UCSD-AML1 (cell line): ENCODE measurements around the gene FOXK2.
"Not testable (repeated sequence)": the region's sequence is repeated elsewhere in the genome, so short reads cannot be mapped to it uniquely, and the experiment has no call there.

Experiments
- DNase-seq: peaks from one replicate; lab custom pipeline; 2025; ENCODE audit not compliant: unreplicated experiment; lab: John Stamatoyannopoulos, UW

Gene FOXK2

DNA sequence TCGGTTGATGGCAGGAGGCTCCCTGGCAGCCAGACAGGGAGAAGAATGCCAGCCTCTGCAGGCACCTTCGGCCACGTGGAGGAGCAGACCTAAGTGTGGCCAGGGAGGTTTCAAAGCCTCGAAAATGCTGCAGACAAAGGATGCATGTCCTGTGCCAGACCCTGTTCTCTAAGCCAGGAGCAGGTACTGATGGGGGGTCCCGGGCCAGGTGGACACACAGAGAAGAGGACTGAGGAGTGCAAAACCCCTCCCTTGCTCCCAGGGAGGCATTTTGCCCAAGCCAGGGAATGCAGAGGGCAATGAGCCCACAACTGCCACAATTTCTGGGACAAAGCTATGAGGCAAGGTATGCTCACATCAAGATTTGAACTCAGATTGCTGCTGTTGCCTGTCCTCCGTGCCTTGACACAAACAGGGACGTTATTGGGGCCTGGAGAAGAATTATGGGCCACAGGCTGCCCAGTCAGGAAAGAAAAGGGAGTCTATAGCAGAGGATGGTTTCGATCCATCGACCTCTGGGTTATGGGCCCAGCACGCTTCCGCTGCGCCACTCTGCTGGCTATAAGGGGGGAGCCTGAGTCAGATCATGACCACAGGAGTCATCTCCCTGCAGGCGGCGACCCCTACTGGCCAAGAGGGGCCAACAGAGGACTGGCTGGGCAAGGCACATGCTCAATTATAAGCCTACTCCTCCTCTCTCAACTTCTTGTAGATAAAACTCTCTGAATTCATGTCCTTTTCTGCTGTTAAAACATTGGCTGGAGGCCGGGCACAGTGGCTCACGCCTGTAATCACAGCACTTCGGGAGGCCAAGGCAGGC, 25.1 kb upstream of the FOXK2 start:
- DNase-seq, result peak; percentile 88

DNA sequence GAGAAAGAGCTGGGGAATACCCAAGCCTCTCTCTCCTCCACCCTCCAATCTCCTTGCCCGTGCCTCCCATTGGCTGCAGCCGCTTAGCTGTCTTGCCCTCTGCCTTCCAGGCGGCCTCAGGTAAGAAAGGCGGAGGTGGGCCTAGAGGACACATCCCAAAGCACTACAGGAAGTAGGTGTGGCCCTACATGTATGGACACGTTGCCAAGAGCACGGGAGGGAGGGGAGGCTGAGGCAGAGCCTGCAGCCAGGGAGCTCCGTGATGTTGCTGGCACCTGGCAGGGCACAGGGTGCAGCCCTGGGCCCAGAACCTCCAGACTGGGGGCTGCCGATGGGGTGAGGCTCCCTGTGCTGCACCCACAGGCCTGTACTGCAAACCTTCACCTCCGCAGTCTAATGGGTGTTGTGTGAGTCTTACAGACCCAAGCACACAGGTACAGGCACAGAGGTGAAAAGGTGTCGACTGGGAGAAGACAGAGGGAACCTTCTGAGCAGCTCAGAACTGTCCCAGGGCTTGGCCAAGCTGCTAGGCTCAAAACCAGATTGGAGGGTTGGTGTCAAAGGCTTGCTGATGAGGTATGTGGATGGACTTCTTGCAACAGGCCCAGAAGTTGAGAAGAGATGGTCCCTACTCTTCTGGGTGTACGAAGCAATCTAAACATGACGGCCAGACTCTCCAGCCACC, 23.5 kb upstream of the FOXK2 start:
- no peak for DNase-seq

DNA sequence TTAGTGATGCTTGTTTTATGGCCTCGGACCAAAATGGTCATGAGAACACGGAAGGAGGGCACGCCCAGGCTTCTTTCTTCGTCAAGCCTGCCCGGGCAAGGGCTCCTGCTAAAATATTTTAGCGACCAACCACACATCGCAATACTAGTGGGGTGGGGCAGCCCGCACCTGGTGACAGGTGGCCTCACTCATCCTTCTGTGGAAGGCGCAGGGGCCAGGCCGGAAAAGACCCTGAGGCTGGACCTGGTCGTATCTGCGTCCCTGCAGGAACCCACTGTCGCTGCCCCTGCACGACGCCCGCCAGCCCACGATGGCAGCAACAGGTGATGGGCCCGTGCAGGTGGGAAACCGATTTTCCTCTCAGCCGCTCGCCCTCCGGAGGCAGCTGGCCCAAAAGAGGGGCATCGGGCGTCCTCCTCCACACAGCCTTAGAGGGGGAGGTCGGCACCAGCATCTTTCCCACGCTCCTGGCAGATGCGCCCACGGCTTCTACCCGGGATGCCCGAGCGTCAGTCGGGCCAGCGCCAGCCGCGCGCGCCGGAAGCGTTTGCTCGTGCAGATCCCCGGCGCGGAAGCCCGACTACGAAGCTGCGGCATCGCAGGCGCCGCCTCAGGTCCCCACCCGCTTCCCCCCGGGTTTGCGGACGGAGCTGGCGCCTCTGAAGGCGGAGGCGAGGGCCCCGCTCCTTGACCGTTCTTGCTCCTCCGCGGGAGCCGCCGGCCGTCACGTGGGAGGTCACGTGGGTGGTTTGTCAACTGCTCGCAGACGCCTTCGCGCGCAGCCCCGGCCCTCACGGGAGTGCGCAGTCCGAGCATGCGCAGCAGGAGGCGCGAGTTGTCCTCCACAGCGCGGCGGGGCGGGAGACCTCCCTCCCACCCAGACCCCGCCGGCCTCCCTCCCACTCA, 22.8 kb upstream of the FOXK2 start:
- peak; percentile 93 for DNase-seq

DNA sequence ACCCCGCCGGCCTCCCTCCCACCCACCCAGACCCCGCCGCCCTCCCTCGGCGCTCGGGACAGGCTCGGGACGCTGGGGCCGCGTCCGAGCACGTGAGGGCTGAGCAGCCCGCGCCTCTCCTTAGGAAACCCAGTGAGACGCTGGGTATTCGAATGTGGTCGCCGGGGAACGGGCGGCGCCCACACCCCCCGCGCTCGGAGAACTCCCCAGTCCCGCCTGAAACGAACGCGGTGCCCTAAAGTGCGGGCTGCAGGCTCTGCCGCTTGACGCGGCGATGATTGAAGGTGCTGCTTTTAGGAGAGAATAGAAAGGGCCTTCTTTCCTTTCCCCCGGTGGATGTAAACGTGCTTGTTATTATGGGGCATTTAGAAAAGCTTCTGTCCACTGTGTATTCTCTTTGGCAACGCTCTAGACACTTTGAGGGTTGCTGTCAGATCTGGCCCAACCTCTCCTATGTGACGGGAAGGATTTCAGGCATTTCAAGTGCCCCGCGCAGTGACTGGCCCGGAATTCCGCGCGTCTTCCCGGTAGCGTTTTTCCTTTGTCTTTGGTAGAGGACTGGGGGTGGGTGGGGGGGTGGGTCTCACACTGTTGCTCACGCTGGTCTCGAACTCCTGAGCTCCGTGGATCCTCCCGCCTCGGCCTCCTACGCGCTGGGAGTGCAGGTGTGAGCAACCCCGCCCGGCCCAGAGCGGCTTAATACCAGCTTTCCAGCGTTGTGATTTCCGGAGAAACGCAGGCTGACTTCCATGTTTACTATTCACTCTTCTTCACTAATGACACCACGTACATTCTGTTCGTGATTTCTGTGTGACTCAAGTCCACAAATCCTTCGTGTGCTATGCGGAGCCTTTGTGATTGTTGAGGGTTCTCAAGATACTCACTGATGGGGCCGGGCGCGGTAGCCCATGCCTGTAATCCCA, 21.8 kb upstream of the FOXK2 start:
- peak; percentile 55 for DNase-seq

DNA sequence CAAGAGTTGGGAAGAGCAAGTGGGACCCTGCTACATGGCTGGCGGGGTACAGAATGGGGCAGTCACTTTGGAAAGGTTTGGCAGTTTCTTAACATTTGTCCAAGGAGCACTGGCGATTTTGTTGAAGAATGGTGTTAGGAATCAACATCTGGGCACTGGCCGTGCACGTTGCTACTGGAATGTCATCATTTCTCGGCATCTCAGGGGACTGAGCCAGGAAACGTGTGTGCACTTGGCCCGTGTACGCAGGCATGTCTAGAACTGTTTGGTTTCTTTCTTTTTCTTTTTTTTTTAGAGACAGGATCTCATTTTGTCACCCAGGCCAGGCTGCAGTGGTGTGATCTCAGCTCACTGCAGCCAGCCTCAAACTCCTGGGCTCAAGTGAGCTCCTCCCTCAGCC, 17.3 kb upstream of the FOXK2 start:
- no peak for DNase-seq

DNA sequence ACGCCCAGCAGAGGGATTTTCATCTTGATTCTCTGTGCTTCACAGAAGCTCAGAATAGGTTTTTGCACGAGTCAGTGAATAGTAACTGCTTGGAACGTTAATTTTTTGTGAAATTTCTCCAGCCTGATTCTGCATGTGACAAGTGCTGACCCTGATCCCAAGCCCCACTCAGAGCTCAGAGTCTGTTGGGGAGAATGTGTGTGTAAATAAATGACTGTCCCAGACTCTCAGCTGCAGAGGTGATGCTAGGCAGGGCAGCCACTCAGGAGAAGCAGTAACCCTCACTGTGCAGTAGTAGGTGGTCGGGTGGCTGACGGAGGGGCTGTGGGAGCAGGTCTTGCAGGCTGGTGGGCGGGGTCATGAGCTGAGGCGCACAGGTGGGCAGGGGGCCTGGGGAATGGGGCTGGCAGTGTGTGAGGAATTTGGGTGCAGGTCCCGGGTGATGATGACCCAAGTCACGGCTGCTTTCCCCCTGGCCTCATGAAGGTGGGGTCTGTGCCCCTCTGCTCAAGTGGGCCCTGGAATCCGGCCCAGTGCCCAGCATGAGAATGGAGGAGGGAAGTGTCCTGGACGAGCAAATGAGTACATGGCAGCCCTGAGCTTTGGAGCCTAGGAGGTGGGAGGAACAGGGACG, 16.3 kb upstream of the FOXK2 start:
- no peak for DNase-seq

DNA sequence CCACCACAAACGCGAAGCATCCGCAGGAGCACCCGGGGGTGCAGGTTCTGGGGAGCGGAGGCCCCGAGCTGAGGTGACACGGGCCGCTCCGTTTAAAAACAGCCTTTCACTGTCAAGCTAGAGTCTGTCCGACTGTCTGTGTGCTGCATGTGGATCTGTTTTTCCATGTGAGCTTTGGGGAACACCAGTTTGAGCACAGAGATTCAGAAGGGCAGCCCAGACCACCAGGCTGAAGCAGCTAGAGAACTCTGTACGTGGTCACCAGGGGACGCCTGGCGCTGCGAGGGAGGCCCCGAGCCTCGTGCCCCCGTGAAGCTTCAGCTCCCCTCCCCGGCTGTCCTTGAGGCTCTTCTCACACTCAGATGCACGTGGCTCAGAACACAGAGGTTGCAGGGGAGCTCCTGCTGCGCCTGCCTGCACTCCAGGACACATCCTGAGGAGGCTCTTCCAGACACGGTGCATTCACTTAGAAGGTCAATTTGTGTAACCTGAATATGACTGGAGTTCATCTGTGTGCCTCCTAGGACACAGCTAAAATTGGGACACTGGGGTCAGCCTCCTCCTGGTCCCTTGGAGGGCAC, 15.7 kb upstream of the FOXK2 start:
- no peak for DNase-seq

DNA sequence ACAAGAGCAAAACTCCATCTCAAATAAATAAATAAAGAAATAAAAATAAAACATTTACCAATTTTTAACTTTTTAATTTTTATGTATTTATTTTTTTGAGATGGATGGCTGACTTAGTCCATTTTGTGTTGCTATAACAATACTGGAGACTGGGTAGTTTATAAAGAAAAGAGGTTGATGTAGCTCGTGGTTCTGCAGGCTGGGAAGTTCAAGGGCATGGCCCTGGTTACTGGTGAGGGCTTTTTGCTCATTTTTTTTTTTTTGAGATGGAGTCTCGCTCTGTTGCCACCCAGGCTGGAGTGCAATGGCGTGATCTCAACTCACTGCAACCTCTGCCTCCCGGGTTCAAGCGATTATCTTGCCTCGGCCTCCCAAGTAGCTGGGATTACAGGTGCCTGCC, 14.2 kb upstream of the FOXK2 start:
- DNase-seq, result no peak

DNA sequence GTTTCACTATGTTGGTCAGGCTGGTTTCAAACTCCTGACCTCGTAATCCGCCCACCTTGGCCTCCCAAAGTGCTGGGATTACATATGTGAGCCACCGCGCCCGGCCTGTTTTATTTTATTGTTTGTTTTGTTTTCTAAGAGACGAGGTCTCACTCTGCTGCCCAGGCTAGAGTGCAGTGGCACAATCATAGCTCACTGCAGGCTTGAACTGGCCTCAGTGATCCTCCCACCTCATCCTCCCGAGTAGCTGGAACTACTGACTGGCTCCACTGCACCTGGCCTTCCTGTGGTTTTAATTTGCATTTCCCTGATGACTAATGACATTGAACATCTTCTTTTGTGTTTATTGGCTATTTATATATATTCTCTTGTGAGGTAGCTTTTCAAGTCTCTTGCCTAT, 13.1 kb upstream of the FOXK2 start:
- DNase-seq, result not testable (repeated sequence)

DNA sequence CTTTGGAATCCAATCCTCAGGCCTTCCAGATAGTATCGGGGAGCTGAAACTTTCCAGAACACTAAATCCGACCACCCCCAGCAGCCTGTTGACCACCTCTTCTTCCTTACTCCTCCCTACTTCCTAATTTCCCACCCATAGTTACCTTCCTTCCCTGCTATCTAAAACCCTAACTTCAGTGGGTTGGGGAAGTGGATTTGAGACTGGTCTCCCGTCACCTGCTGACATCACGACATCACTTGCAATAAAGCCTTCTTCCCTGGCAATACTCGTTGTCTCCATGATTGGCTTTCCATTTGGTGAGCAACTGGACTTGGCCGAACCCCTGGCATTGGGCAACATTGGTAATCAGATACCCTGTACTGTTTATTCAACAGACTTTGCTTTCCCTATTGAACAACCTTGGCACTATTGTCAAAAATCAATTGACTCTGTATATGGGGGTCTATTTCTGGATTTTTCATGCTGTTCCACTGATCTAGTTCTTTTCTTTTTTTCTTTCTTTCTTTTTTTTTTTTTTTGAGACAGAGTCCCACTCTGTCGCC, 11.8 kb upstream of the FOXK2 start:
- no peak for DNase-seq

DNA sequence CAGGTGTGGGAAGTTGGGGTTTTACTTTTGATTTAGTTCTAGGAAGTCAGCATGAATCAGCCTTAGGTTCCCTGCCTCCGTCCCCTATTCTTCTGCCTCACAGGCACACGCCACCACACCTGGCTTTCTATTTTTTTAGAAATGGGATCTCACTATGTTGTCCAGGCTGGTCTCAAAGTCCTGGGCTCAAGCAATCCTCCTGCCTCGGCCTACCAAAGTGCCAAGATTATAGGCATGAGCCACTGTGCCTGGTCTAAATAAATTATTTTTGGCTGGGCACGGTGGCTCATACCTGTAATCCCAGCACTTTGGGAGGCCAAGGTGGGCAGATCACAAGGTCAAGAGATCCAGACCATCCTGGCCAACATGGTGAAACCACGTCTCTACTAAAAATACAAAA, 7.9 kb upstream of the FOXK2 start:
- not testable (repeated sequence) for DNase-seq

DNA sequence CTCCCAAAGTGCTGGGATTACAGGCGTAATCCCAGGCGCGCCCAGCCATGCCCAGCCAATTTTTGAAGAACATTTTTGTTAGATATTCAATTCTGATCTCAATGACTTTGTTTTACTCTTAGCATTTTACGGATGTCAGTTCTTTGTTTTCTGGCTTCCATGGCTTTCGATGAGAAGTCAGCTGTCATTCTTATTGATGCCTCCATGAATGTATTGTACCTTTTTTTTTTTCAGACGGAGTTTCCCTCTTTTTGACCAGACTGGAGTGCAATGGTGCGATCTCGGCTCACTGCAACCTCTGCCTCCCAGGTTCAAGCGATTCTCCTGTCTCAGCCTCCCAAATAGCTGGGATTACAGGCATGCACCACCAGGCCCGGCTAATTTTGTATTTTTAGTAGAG, 5.7 kb upstream of the FOXK2 start:
- not testable (repeated sequence) for DNase-seq

DNA sequence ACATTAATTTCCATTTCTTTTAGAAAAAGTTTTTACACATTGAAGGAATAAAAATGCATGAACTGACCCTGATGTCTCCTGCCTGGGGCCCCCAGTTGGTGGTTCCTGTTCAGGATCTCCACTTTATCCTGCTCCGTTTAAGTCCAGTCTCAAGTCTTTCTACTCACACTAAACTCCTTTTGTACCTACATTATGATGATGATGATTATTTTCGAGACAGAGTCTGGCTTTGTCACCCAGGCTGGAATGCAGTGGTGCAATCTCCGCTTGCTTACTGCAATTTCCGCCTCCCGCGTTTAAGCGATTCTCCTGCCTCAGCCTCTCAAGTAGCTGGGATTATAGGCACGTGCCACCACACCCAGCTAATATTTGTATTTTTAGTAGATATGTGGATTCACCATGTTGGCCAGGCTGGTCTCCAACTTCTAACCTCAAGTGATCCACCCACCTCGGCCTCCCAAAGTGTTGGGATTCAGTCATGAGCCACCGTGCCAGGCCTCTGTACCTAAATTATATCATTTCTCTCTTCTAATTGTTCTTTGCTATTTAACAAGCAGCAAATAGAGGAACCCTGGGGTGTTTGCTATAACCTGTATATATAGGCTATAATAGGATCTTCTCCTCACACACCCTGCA, 2.2 kb upstream of the FOXK2 start:
- DNase-seq, result no peak

DNA sequence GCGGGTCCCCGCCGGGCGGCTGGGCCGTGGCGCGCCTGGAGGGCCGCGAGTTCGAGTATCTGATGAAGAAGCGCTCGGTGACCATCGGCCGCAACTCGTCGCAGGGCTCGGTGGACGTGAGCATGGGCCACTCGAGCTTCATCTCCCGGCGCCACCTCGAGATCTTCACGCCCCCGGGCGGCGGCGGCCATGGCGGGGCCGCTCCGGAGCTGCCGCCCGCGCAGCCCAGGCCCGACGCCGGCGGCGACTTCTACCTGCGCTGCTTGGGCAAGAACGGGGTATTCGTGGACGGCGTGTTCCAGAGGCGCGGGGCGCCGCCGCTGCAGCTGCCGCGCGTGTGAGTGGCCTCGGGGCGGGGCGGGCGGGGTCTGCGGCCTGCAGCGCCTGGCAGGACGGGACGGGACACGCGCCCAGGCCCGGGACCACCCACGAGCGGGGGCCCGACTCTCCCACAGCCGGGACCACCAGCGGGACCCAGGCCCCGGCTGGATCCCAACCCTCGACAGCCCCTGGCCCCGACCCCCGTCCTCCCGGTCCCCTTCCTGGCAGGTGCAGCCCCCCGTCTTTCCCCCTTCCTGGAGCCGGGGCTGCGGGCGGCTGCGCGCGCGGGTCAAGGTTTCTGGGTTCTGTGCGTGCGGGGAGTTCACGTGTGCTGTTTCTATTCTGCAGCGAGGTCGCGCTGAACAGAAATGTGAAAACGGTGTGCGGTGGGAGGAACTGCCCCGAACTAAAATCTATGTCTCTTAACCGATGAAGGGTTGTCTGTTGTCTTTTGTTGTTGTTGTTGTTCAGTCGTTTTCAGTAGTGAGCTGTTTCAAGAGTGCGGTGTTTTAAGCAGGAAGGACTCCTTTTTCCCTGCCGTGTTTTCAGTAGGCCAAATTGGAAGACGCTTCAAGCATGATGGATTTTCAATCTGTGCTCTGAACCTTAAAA, 705 bp downstream of the FOXK2 start:
- peak; percentile 41 for DNase-seq

DNA sequence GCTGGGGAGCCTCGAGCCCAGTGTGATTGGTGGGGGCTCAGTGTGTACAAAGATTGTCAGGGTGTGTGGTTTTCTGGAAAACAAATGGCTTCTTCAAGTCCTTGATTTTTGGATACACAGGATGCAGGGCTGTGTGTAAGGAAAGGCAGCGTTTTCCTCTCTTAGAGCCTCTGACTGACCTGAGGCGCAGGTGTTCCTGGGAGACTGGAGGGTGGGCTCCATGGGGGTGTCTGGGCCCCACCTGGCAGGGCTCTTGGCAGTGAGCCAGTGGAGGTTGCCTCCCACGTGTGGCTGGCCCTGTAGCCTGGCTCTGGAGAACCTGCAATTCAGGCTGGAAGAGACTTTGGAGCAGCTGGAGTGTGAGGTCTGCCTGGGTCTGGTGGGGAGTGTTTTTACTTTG, 5.0 kb downstream of the FOXK2 start:
- no peak for DNase-seq

DNA sequence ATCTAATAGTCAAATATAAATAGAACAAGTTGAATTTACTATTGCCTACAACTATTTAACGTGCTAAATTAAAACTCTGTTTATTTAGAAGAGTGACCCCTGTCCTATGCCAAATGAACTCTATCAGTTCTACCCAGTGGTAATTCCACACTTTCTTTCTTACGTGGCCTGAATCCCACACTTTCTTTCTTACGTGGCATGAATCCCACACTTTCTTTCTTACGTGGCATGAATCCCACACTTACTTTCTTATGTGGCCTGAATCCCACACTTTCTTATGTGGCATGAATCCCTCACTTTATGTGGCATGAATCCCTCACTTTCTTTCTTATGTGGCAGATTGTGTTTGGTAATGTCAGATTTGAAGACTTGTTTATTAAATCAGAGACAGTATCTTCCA, 6.2 kb downstream of the FOXK2 start:
- DNase-seq, result no peak

DNA sequence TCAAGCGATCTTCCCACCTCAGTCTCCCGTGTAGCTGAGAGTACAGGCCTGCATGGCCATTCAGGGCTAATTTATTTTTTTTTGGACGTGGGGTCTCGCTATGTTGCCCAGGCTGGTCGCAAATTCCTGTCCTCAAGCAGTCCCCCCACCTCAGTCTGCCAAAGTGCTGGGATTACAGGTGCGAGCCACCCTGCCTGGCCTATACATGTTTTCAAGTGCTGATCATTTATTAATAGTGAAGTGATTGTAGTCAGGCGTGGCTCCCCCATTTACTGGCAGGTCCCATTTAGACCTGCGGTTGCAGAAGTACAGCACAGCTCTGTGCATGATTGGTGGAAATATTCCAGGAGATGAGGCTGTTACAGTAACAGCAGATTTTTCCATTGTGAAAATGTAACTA, 8.4 kb downstream of the FOXK2 start:
- DNase-seq, result no peak
